HuH-7.5 (cell line): ENCODE results near the gene PPP1R9B.

Experiments used
- DNase-seq: peaks from one replicate; pipeline ENCODE4 v3.0.0; 2011; ENCODE audit warnings: low spot score

PPP1R9B gene

GRCh38 chr17:50103252-50103651, 47.2 kb downstream of the PPP1R9B start:
- DNase-seq, result no peak

- DNase-seq, result no peak
These were observed 48.1 kb downstream of the PPP1R9B start for GRCh38 chr17:50102164-50102991.

GRCh38 chr17:50101346-50102163, 48.9 kb downstream of the PPP1R9B start:
- no peak for DNase-seq

DNA sequence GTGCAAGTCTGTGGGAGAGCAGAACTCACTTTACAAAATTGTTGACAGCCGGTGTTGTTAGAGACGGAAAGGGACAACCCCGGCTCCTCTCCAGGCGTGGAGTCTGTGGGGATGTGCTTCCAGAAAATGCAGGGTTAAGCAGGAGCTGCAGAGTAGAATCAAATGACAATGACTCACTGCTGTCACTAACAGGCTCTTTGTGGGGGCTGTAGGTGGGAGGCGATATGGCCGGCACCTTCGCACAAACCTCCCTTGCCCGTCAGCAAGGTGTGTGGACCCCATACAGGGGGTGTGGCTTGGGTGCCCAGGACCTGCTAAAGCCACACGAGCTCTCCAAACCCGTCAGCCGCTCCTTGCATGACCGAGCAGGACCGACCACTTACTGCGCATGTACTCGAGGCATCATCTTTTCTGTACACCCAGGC, 49.5 kb downstream of the PPP1R9B start:
- no peak for DNase-seq

GRCh38 chr17:50100480-50100883, 50.0 kb downstream of the PPP1R9B start:
- DNase-seq, result no peak

DNA sequence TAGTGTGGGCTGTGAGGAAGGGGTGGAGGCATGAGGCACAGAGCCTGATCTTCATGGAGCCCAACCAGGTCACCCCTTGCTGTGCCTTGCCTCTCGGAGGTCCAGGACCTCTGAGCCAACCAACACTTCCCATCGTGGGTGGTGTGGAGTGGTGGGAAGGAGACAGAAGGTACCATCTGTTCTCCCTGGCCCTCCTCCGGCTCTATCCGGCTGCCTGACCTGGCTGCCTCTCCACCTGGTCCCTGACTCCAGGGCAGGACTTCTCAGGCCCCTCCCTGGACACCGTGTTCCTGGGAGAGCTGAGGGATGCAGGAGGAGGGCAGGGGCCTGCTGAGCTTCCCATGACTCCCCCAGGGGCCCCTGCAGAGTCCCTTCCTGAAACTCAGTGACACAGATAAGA, 51.5 kb downstream of the PPP1R9B start:
- DNase-seq, result no peak

GRCh38 chr17:50098583-50098982, 51.9 kb downstream of the PPP1R9B start:
- no peak for DNase-seq

DNA sequence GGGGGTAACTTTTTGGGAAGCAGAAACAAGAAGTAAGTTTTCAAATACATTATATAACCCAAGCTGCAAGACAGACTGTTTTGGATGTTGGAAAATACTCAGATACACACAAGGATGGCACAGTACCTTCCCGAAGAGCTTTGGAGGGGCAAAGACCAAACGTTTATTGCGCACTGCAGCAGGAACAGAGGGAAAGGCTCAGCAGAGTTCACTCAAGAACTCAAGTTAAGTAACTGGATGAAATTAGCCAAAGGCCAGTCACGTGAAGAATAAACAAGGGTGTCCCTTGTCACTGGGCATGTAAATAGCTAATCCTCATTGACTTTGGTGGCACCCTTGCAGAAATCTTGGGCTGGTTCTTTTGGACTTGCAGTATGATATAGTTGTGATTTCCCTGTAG, 52.6 kb downstream of the PPP1R9B start:
- DNase-seq, result no peak

- no peak for DNase-seq
These were observed 53.0 kb downstream of the PPP1R9B start for GRCh38 chr17:50097455-50097854.

DNA sequence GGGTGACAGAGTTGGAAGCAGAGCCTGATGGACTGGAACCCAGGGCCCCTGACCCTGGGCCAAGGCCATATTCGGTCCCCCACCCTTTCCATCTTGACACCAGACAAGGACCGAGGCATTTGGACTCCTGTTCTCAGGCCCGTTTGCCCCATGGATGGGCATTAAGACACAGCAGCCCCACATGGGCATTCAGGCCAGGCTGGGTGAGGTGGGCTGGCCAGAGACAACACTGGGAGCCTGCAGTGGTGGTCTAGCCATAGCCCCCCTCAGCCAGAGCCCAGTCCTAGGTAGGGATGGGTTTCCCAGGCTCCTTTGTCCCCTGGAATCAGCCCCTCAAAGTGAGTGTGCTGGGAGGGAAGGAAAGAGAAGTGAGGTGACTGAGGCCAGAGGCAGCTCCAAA, 53.7 kb downstream of the PPP1R9B start:
- no peak for DNase-seq

- no peak for DNase-seq
These were observed 54.4 kb downstream of the PPP1R9B start for GRCh38 chr17:50096092-50096491.

DNA sequence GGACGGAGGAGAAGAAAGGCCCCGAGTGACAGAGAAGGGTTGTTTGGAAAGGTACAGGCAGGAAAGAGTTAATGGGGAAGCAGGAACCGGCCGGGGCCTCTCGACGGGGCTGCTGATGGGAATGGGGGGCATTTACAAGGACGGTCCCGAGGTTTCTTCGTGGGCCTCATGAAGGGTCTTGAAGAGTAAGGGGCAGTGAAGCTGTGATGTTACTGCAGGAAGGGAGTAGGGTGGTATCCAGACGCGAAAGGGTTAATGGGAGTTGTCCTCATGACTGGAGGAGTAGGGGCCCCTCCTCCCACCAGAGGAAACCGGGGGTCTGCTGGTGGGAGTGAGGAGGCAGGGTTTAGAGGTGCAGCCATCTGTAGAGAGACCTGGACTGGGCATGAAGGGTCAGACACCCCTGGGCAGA, 54.8 kb downstream of the PPP1R9B start:
- DNase-seq, result no peak

DNA sequence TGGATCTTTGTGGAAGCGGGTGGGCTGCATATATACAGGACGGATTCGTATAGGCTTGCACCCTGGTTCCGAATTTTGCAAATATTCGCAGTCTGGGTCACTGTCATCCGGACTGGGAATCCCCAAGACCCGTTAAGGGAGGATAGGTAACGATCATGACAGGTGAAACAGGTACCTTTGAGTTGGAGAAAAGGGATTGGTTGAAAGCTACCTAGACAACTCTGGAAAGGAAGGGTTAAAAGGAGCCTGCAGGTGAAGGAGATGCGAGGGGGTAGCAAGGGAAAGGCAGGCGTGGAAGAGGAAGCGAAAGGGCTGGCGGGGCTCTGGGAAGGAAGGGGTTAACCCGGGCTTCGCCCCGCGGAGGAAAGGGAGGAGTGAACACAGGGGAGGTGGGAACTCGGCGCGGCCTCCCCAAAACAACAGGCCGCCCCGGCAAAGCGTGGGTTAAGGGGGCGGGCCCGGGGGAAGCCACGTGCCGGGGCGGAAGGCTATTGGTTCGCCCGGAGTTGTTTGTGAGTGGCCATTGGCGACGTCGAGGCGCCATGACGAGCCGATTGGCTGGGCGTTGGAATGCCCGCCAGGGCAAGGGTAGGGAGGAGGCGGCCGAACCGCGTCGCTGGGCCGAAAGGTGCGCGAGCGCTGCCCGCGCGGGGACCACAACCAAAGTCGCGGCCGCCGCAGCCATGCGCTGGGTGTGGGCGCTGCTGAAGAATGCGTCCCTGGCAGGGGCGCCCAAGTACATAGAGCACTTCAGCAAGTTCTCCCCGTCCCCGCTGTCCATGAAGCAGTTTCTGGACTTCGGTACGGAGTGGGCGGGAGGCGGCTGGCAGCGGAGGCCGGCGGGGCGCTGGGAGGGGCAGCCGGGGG, 55.5 kb downstream of the PPP1R9B start, which contains the start of gene PDK2:
PDK2 (plus strand) TSS at position 599 of the 867 bp plus-strand sequence; CDS start at position 684, 85 bp downstream.
- DNase-seq, result peak; percentile 95

- peak; percentile 87 for DNase-seq
These were observed 56.2 kb downstream of the PPP1R9B start for GRCh38 chr17:50094243-50094752.

GRCh38 chr17:50093807-50094206, 56.7 kb downstream of the PPP1R9B start:
- no peak for DNase-seq

GRCh38 chr17:50093246-50093645, 57.2 kb downstream of the PPP1R9B start:
- no peak for DNase-seq

GRCh38 chr17:50091918-50092285, 58.6 kb downstream of the PPP1R9B start:
- no peak for DNase-seq

- no peak for DNase-seq
These were observed 59.2 kb downstream of the PPP1R9B start for GRCh38 chr17:50090971-50091917.

- DNase-seq, result no peak
These were observed 60.4 kb downstream of the PPP1R9B start for GRCh38 chr17:50090071-50090470.

GRCh38 chr17:50088952-50089825, 61.3 kb downstream of the PPP1R9B start:
- DNase-seq, result no peak
